HG03139 (cell line): Measurements from ENCODE around the gene RNASEH2B.

Source experiments
- ATAC-seq: cut with Tn5 transposase; IDR thresholded peaks from one replicate; pipeline ENCODE4 v1.9.1; 2021; ENCODE audit not compliant: unreplicated experiment

Gene RNASEH2B

GRCh38 chr13:50905256-50905655 lies 4.3 kb upstream of the RNASEH2B start:
- ATAC-seq: no peak

GRCh38 chr13:50907781-50908180 lies 1.8 kb upstream of the RNASEH2B start:
- no peak for ATAC-seq

GRCh38 chr13:50908371-50908770 lies 1.2 kb upstream of the RNASEH2B start:
- no peak for ATAC-seq

DNA sequence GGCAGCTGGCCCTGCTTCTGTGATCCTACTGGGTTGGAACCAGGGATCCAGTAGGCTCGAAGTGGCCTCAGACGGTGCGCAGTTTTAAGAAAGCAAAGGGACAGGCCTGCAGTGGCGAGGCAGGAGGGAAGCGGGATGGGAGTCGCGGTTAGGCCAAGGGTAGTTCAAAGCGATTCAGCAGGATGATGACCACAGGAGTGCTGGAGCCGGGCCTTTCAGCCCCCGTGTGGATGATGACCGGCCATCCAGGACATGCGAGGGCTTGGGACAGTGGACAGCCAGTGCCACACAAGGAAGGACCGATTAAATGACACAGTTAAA lies 854 bp downstream of the RNASEH2B start:
- no peak for ATAC-seq

DNA sequence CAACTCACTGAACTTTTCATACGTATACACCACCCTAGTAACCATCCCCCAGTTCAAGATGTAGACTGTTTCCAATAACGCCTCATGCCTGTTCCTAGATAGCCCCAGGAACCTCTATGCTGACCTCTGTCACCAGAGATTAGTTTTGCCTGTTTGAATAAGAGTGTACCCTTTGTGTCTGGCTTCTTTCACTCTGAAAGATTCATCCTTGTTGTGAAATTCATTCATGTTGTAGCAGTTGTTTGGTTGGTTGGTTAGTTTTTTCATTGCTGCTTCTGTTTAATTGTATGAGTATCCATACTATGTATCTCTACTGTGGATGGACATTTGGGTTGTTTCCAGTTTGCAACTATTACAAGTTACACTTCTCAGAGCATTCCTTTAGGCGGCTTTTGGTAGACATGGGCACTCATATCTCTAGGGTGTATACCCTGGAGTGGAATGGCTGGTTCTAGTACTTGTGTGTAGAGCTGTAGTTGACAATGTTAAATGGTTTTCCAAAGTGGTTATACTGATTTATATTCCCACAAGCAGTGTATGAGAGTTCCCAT lies 1.6 kb downstream of the RNASEH2B start:
- ATAC-seq: no peak

- ATAC-seq: peak; percentile 28
Observed at GRCh38 chr13:50911937-50912795, 2.6 kb downstream of the RNASEH2B start.

- ATAC-seq: no peak
Observed at GRCh38 chr13:50912851-50913250, 3.3 kb downstream of the RNASEH2B start.

DNA sequence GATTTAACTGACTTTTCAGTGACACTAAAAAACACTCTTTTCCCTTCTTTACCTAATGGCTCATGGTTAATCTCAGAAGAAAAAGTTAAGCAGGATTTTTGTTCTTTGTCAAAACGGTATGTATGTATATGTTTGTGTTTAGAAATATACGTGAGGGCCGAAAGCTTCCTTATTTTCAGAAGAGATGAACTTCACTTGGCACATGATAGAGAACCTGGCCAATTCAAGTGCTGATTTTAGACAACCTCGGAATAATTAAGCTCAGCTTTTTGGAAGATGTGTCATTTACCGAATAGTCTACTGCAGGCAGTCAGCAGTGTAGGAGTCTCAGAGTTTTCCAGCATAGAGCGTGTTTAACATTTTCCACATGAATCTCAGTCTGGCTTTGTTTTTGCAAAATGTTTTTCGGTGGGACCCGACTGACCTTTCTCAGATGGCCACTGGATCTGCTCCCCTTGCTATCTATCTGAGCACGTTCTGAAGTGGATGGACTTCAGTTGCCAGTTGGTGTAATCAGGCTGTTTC lies 4.6 kb downstream of the RNASEH2B start:
- no peak for ATAC-seq

GRCh38 chr13:50914848-50915247 lies 5.3 kb downstream of the RNASEH2B start:
- ATAC-seq: no peak

- ATAC-seq: no peak
Observed at GRCh38 chr13:50915565-50915964, 6.0 kb downstream of the RNASEH2B start.

DNA sequence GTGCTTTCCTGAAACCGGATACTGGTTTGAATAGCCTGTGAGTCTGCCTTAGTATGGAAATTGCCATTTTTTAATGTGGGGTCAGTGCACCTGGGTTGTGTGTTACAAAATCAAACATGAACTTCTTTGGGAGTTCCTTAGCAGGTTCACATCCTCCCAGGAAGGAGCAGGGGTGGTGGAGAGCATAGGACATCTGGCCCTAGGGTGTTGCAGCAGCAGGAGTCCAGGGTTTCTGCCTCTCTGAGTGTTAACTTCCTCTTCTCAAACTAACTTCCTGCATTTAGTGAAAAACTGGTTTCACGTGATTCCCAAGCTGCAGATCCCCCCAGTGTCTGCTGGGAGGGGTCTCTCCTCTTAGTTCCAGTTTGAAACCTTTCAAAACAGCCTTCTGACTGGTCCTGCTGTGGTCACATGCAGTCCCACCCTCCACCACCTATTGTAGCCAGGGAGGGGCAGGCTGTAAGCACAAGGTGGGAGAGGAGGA lies 7.2 kb downstream of the RNASEH2B start:
- ATAC-seq: peak; percentile 34

- ATAC-seq: no peak
Observed at GRCh38 chr13:50917572-50917971, 8.0 kb downstream of the RNASEH2B start.

GRCh38 chr13:50918567-50918966 lies 9.0 kb downstream of the RNASEH2B start:
- ATAC-seq: no peak

- ATAC-seq: no peak
Observed at GRCh38 chr13:50919277-50919676, 9.7 kb downstream of the RNASEH2B start.

DNA sequence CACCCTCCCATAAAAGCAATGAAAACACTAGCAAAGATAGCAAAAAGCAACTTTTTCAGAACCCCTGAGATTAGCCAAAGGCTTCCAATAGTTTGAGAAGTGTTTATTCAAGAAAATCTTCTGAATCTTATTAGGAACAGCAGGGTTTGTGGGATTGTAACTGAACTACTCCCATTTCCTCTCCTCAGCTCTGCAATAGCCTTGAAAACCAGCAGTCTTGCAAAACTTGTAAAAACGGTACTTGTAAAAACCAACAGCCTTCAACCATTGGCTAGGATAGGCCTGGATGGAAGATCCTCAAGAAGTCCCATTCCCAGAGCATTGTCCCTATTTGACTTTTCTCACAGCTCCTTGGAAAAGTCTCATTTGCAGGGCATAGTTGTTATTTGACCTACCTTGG lies 12.1 kb downstream of the RNASEH2B start:
- ATAC-seq: no peak

DNA sequence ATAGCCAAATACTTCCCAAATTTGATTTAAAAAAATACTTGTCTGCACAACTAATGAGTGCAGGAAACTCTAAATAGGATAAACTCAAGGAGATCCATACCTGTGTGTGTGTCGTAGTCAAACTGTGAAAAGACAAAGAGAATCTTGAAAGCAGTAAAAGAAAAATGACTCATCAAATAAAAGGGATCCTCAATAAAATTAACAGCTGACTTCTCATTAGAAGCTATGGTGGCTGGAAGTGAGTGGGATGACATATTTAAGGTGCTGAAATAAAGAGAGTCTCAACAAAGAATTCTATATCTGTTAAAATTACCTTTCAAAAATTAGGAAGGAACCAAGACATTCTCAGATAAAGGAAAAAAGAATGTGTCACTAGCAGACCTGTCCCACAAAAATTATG lies 13.7 kb downstream of the RNASEH2B start:
- ATAC-seq: no peak

GRCh38 chr13:50924025-50924424 lies 14.4 kb downstream of the RNASEH2B start:
- ATAC-seq: no peak

DNA sequence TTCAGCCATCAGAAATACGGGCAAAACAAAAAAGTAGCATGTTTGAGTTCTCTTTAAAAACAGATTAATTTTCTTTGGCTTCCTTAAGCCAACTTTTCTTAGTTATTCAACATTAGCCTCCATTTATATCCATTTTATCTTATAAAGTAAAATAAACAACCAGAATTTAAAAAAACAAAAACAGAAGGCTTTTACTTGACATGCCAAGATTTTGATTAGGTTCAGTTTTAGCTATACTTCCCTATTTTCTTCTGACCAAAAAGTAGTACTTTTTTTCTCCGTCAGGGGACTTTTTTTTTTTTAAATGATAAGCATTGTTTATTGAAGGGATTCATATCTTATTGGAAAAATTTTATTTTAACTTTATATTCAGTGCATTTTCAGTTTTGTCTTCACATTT lies 18.1 kb downstream of the RNASEH2B start:
- ATAC-seq: no peak

- no peak for ATAC-seq
Observed at GRCh38 chr13:50928102-50928501, 18.5 kb downstream of the RNASEH2B start.

DNA sequence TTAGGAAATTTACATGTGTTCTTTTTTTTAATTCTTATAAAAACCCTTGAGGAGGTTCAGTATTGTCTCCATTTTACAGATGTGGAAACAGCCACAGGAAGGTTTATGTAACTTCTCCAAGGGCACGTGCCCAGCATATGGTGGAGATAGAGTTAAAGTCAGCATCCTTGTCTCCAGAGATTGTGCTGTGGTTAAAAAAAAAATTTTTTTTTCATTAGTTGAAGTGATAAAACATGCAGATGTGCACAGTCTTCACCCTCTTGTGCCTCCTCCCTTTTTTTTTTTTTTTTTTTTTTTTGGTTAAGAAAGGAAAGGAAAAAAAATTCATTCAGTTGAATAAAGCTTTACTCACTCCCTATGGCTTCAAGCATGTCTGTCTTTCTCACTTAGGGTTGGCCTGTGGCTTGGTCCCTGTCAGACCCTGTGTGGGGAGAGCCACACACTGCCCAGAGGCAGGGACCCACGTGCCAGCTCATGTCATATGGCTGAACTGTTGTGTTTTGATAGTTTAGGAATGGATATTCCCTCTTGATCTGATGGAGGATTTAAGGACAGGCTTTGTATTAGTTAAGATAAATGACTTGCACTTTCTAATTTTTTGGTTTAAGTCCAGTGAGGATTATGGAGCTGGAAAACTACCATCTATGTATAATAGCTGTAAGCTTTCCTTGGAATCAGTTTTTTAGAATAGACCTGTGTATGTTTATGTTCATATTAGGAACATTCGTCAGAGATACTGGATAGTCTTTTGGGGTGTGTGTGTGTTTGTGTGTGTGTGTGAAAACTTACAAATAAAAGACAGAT lies 19.3 kb downstream of the RNASEH2B start:
- no peak for ATAC-seq

- ATAC-seq: no peak
Observed at GRCh38 chr13:50932091-50932490, 22.5 kb downstream of the RNASEH2B start.
